Hepatocyte (in vitro differentiated cells): Measurements from ENCODE around the gene MACF1. TPM values are rescaled to one million over a fixed set of nuclear protein-coding genes. Genes with fewer than 3 reads are reported as not detected.

Experiments used
- DNase-seq: peaks from one replicate; pipeline ENCODE4 v3.0.0-alpha.2; 2016; ENCODE audit warnings: low spot score
- H2AFZ ChIP-seq: fragments of 200-600 bp; sonication (generic); 2 replicates; pipeline ENCODE4 v1.6.0; 2016; ENCODE audit warnings: antibody characterized with exemption, mild to moderate bottlenecking
- H3K27ac ChIP-seq: fragments of 200-600 bp; sonication (generic); 2 replicates; pipeline ENCODE4 v1.5.1; 2016; ENCODE audit warnings: mild to moderate bottlenecking
- H3K27me3 ChIP-seq: fragments of 200-600 bp; sonication (generic); 2 replicates; pipeline ENCODE4 v1.6.1; 2016
- H3K36me3 ChIP-seq: fragments of 200-600 bp; sonication (generic); replicated peaks from 2 replicates; pipeline ENCODE4 v1.5.1; 2016; ENCODE audit warnings: low read depth; ENCODE audit not compliant: insufficient read depth
- H3K4me1 ChIP-seq: fragments of 200-600 bp; sonication (generic); 2 replicates; pipeline ENCODE4 v1.5.1; 2016; ENCODE audit warnings: mild to moderate bottlenecking, moderate library complexity; ENCODE audit not compliant: insufficient read depth
- H3K4me2 ChIP-seq: fragments of 200-600 bp; sonication (generic); 2 replicates; pipeline ENCODE4 v1.6.0; 2016
- H3K4me3 ChIP-seq: fragments of 200-600 bp; sonication (generic); 2 replicates; pipeline ENCODE4 v1.5.1; 2016; ENCODE audit warnings: mild to moderate bottlenecking
- H3K79me2 ChIP-seq: fragments of 200-600 bp; sonication (generic); 2 replicates; pipeline ENCODE4 v1.6.0; 2017; ENCODE audit warnings: mild to moderate bottlenecking
- H3K9me2 ChIP-seq: fragments of 200-600 bp; sonication (generic); replicated peaks from 2 replicates; pipeline ENCODE4 v1.6.0; 2017; ENCODE audit warnings: mild to moderate bottlenecking; ENCODE audit not compliant: insufficient read depth
- H3K9me3 ChIP-seq: fragments of 200-600 bp; sonication (generic); 2 replicates; pipeline ENCODE4 v1.5.1; 2016; ENCODE audit warnings: low read depth, mild to moderate bottlenecking
- H4K20me1 ChIP-seq: fragments of 200-600 bp; sonication (generic); 2 replicates; pipeline ENCODE4 v1.6.0; 2016; ENCODE audit warnings: mild to moderate bottlenecking; ENCODE audit not compliant: insufficient read depth, poor library complexity, severe bottlenecking
- CTCF ChIP-seq: fragments of 200-600 bp; sonication (generic); IDR thresholded peaks from 2 replicates; pipeline ENCODE4 v1.5.1; 2016; ENCODE audit warnings: antibody characterized with exemption, mild to moderate bottlenecking; ENCODE audit not compliant: poor library complexity
- EZH2 ChIP-seq: fragments of 200-600 bp; sonication (generic); IDR thresholded peaks from 2 replicates; pipeline ENCODE4 v1.6.1; 2016; ENCODE audit warnings: antibody characterized with exemption, mild to moderate bottlenecking, borderline replicate concordance
- EZH2phosphoT487 ChIP-seq: fragments of 200-600 bp; sonication (generic); IDR thresholded peaks from one replicate; pipeline ENCODE4 v1.6.1; 2018; ENCODE audit warnings: antibody characterized with exemption, mild to moderate bottlenecking, low read depth, moderate library complexity; ENCODE audit not compliant: unreplicated experiment, severe bottlenecking
- WGBS: methylation state at CpG from one replicate; pipeline ENCODE4 v1.1.6; 2016; ENCODE audit warnings: low lambda C conversion rate; ENCODE audit errors: missing lambda C conversion rate; 5-methylcytosine and 5-hydroxymethylcytosine counted together
- polyA plus RNA-seq: library from polyadenylated mRNA; unstranded; fragments of >200 nt; fragmentation: Nextera tagmentation; extraction: Ambion mirVana; gene quantifications from 2 replicates; pipeline ENCODE4 v1.2.1, GENCODE V29; 2016
- total RNA-seq: library from RNA; depleted of rRNA; stranded (reverse); fragments of >200 nt; gene quantifications from 2 replicates; pipeline ENCODE4 v1.2.3, GENCODE V29; 2014

The MACF1 gene
- total and polyA plus RNA-seq, 2 experiments from 2014 or later, result 47.1 to 136 TPM

DNA sequence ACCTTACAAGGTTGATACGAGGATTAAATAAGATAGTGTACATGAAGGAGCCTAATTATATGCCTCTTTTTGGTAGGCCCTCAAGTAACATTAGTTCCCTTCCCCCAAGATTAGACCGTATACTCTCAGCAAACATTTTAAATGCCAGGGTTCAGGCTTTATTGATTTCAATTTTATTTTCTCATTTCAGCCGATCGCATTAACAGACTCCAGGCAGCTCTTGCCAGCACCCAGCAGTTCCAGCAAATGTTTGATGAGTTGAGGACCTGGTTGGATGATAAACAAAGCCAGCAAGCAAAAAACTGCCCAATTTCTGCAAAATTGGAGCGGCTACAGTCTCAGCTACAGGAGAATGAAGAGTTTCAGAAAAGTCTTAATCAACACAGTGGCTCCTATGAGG lies 182.5 kb downstream of the MACF1 start:
- Histone ChIP-seq H3K4me3 (no peak overlapping the region), H3K36me3 (no peaks in the 10 kb centered on the region), H3K4me2 (no peak overlapping the region), H3K27me3 (no peaks in the 10 kb centered on the region), H3K9me2 (no peaks in the 10 kb centered on the region), H3K4me1 (peaks cover 4% of the 10 kb centered on the region), H3K27ac (peak overlapping the region; percentile 15), H2AFZ (no peak overlapping the region), H4K20me1 (no peaks in the 10 kb centered on the region), H3K9me3 (no peaks in the 10 kb centered on the region), H3K79me2 (peaks cover 16% of the 10 kb centered on the region)
- TF ChIP-seq EZH2 (no peak), CTCF (no peak), EZH2phosphoT487 (no peak)
- DNase-seq, result no peak
- WGBS, result 91% methylated on average over 5 of the region's 5 CpGs

DNA sequence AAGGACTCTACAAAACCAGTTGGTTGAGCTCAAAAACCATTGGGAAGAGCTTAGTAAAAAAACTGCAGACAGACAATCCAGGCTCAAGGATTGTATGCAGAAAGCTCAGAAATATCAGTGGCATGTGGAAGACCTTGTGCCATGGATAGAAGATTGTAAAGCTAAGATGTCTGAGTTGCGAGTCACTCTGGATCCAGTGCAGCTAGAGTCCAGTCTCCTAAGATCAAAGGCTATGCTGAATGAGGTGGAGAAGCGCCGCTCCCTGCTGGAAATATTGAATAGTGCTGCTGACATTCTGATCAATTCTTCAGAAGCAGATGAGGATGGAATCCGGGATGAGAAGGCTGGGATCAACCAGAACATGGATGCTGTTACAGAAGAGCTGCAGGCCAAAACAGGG lies 183.0 kb downstream of the MACF1 start:
- H3K9me3 ChIP-seq, result no peaks in the 10 kb centered on the region
- peaks cover 9% of the 10 kb centered on the region for H3K4me1 ChIP-seq
- H3K27ac ChIP-seq, result peak overlapping the region; percentile 15
- H3K9me2 ChIP-seq, result no peaks in the 10 kb centered on the region
- H4K20me1 ChIP-seq, result no peaks in the 10 kb centered on the region
- no peaks in the 10 kb centered on the region for H3K27me3 ChIP-seq
- no peak overlapping the region for H2AFZ ChIP-seq
- TF ChIP-seq EZH2 (no peak), CTCF (peak; percentile 15)
- peak; percentile 40 for DNase-seq
- H3K4me2 ChIP-seq, result no peak overlapping the region
- H3K36me3 ChIP-seq, result no peaks in the 10 kb centered on the region
- 81% methylated on average over 4 of the region's 4 CpGs for WGBS
- H3K79me2 ChIP-seq, result peaks cover 19% of the 10 kb centered on the region
- no peak overlapping the region for H3K4me3 ChIP-seq

DNA sequence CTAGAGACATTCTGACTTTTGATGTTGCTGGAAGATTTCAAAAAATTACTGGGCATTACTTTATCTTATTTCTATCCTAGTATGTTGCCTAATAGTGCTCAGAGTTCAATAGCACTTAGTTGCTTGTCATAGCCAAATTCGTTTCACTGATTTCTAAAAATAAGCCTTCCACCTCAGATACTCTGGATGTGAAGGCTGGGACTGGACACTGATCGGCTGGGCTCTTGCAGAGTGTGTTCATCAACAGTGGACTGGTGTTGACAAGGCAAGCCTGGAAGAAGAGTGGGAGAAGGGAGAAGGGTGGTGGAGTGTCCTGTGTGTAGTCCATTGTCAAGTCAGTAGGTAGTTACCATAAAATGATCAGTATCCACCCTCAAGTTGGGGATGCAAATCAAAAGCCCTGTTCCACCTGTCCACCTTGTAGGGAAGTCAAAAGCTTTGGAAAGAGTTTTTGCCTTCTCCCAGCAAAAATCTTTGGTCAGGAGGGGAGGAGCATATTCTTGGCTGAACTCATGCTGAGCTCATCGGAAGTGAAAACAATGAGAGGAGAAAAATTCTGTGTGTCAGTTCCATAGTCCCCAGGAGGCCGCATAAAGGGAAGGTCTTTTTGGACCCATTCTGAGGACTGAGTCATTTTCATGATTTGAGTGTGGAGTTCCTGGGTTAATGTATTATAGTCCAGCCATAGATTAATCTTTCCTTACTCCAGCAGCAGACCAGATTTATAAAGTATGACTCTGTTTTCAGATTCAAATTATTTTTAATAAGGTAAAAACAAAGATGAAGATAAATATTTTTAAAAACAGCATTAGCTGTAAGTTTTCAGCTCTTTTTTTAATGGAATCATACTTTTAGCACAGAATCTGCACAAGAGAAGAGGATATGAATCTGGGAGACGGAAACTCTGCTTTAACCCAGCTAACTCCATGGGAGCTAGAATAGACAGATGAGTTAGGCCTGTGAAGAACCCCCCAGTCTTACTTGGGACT lies 187.5 kb downstream of the MACF1 start:
- WGBS, result 64% methylated on average over 5 of the region's 5 CpGs
- peak overlapping the region; percentile 58 for H3K27ac ChIP-seq
- H3K27me3 ChIP-seq, result no peaks in the 10 kb centered on the region
- peaks cover 4% of the 10 kb centered on the region for H4K20me1 ChIP-seq
- H3K36me3 ChIP-seq, result no peaks in the 10 kb centered on the region
- peaks cover 31% of the 10 kb centered on the region for H3K4me1 ChIP-seq
- TF ChIP-seq EZH2 (no peak), CTCF (no peak), EZH2phosphoT487 (no peak)
- DNase-seq, result peak; percentile 31
- H3K9me3 ChIP-seq, result no peaks in the 10 kb centered on the region
- H3K4me3 ChIP-seq, result no peak overlapping the region
- H2AFZ ChIP-seq, result no peak overlapping the region
- no peaks in the 10 kb centered on the region for H3K9me2 ChIP-seq
- peaks cover 61% of the 10 kb centered on the region for H3K79me2 ChIP-seq
- H3K4me2 ChIP-seq, result no peak overlapping the region
